ENCODE results near the gene LRP5.

DNA sequence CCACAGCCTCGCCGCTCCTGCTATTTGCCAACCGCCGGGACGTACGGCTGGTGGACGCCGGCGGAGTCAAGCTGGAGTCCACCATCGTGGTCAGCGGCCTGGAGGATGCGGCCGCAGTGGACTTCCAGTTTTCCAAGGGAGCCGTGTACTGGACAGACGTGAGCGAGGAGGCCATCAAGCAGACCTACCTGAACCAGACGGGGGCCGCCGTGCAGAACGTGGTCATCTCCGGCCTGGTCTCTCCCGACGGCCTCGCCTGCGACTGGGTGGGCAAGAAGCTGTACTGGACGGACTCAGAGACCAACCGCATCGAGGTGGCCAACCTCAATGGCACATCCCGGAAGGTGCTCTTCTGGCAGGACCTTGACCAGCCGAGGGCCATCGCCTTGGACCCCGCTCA, 35.5 kb downstream of the LRP5 start:
- TF ChIP-seq POLR2A (IDR thresholded peaks at IDR 0.05), result no peak
- no peak for TF ChIP-seq CTCF (IDR thresholded peaks at IDR 0.05)
